ENCODE data around the gene GMDS. TPM values are rescaled to one million over a fixed set of nuclear protein-coding genes. Genes with fewer than 3 reads are reported as not detected.

The GMDS gene
- total and polyA plus RNA-seq, 2 of the 8 experiments (the other 6 are each of a cell fraction or from before 2014, with no cell fraction given), result 16.8 to 50.0 TPM

DNA sequence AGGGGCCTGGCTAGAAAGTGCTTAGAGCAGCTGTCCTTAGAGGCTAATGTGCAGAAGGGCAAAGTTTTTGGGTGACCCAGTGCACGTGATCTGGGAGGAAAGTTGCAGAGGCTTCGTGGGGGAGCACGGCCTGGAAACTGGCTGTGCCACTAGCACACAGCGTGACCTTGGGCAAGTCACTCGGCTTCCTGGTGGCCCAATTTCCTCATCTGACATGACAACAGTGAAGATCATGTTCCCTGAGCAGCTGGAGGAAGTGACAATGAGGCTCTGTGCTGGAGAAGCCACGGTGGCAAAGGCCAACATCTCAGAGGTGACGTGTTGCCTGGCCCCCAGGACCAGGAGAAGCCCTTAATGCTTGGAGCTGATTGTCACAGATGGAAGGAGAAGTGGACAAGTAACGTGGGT lies 536.2 kb downstream of the GMDS start:
- POLR2A ChIA-PET (ENCODE audit: partially characterized antibody), result interaction anchor here (0.7 kb wide), 1 partner anchor 30 kb away, joined by 3 read pairs; no protein-coding TSS in a partner anchor
- 88% methylated on average over 8 of the region's 8 CpGs; no CpG with 5 or more reads in 1 of the 2 experiments for WGBS, 2 experiments (ENCODE audit: extremely low coverage in 1 of 2, insufficient coverage in 1 of 2, insufficient read length in 1 of 2, insufficient replicate concordance in 2 of 2, low coverage in 1 of 2, low lambda C conversion rate in 2 of 2, missing lambda C conversion rate in 1 of 2)
- TF ChIP-seq E2F6 (IDR thresholded peaks at IDR 0.05) (no peak), BACH1 (IDR thresholded peaks at IDR 0.05; ENCODE audit: low read length) (no peak), SAP30 (IDR thresholded peaks at IDR 0.05; ENCODE audit: insufficient read depth, insufficient replicate concordance, low read length) (no peak), SIRT6 (IDR thresholded peaks at IDR 0.05; ENCODE audit: low read length) (no peak), PHF8 (conservative IDR thresholded peaks at IDR 0.05; ENCODE audit: low read depth, low read length) (no peak), HDAC6 (IDR thresholded peaks at IDR 0.05; ENCODE audit: low read depth, low read length) (no peak), KDM1A (IDR thresholded peaks at IDR 0.05; ENCODE audit: borderline replicate concordance, low read length) (no peak), RFX5 (IDR thresholded peaks at IDR 0.05; ENCODE audit: borderline replicate concordance, low read depth, low read length) (no peak), SP1 (IDR thresholded peaks at IDR 0.05; ENCODE audit: low read depth, low read length) (no peak), MAFK (IDR thresholded peaks at IDR 0.05; ENCODE audit: low read depth, low read length) (no peak)
- TF ChIP-seq, protein P1, sequence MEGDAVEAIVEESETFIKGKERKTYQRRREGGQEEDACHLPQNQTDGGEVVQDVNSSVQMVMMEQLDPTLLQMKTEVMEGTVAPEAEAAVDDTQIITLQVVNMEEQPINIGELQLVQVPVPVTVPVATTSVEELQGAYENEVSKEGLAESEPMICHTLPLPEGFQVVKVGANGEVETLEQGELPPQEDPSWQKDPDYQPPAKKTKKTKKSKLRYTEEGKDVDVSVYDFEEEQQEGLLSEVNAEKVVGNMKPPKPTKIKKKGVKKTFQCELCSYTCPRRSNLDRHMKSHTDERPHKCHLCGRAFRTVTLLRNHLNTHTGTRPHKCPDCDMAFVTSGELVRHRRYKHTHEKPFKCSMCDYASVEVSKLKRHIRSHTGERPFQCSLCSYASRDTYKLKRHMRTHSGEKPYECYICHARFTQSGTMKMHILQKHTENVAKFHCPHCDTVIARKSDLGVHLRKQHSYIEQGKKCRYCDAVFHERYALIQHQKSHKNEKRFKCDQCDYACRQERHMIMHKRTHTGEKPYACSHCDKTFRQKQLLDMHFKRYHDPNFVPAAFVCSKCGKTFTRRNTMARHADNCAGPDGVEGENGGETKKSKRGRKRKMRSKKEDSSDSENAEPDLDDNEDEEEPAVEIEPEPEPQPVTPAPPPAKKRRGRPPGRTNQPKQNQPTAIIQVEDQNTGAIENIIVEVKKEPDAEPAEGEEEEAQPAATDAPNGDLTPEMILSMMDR (IDR thresholded peaks at IDR 0.05; ENCODE audit: control extremely low read depth in 1 of 3, insufficient read depth in 1 of 3, low read depth in 1 of 3, low read length in 3 of 3), result no peak

More for the DNA sequence above, 536.2 kb downstream of the GMDS start:
- Histone ChIP-seq H2BK5ac (ENCODE audit: low read depth, low read length) (no peak overlapping the region), H3K79me2 (ENCODE audit: control insufficient read depth in 1 of 2, insufficient read depth in 2 of 2, low read length in 2 of 2) (no peaks in the 10 kb centered on the region), H3K4ac (replicated peaks; ENCODE audit: insufficient read length, low read depth, low read length) (no peak overlapping the region), H2BK120ac (replicated peaks; ENCODE audit: low read depth, low read length) (no peak overlapping the region), H2BK12ac (ENCODE audit: low read depth, low read length) (no peak overlapping the region), H2AFZ (ENCODE audit: low read length) (no peak overlapping the region), H3K9me3 (ENCODE audit: insufficient read depth in 2 of 2, low read depth in 1 of 2, low read length in 1 of 2) (no peaks in the 10 kb centered on the region), H3K79me1 (ENCODE audit: low read depth, low read length) (no peaks in the 10 kb centered on the region), H4K5ac (ENCODE audit: insufficient read length, low read depth, low read length) (no peak overlapping the region), H3K18ac (ENCODE audit: extremely low read depth, low read length) (no peak overlapping the region), H3K14ac (ENCODE audit: insufficient read length) (no peak overlapping the region), H3K4me2 (ENCODE audit: insufficient read depth in 1 of 2, low read depth in 2 of 2, low read length in 2 of 2) (no peak overlapping the region), H4K91ac (replicated peaks; ENCODE audit: insufficient read length, low read length) (no peak overlapping the region), H2BK15ac (ENCODE audit: low read length) (no peak overlapping the region), H3K56ac (replicated peaks; ENCODE audit: insufficient read length, low read depth, low read length) (no peak overlapping the region), H3K4me1 (replicated peaks in 1 of 4; ENCODE audit: control insufficient read depth in 3 of 4, insufficient read depth in 4 of 4, low read length in 3 of 4) (no peaks in the 10 kb centered on the region), H3K36me3 (ENCODE audit: control insufficient read depth in 2 of 4, insufficient read depth in 4 of 4, low read length in 3 of 4) (no peaks in the 10 kb centered on the region), H3K23ac (ENCODE audit: insufficient read length) (no peak overlapping the region), H4K8ac (ENCODE audit: extremely low read depth, insufficient read depth, low read length) (peak overlapping the region; percentile 76; the same call in 1 of the 2 replicates), H3K4me3 (ENCODE audit: extremely low read depth in 1 of 4, insufficient read depth in 2 of 4, low read depth in 3 of 4, low read length in 4 of 4) (no peak overlapping the region), H2BK20ac (ENCODE audit: low read length) (no peak overlapping the region), H3K27ac (ENCODE audit: low read depth, low read length) (no peak overlapping the region), H4K20me1 (replicated peaks in 1 of 2; ENCODE audit: control insufficient read depth in 1 of 2, insufficient read depth in 2 of 2, low read length in 2 of 2) (peaks cover 0 to 2% of the 10 kb centered on the region in 2 experiments), H2AK5ac (ENCODE audit: low read depth, low read length) (no peak overlapping the region), H3K23me2 (ENCODE audit: low read depth, low read length) (no peaks in the 10 kb centered on the region), H3K9ac (replicated peaks in 1 of 4; ENCODE audit: extremely low read depth in 1 of 4, low read depth in 3 of 4, low read length in 3 of 4) (no peak overlapping the region), H3K27me3 (replicated peaks in 1 of 4; ENCODE audit: control insufficient read depth in 3 of 4, extremely low read depth in 1 of 4, insufficient read depth in 3 of 4, low read length in 3 of 4) (no peaks in the 10 kb centered on the region; a peak in 1 of 7 replicates)
- DNase-seq (ENCODE audit: low read depth in 1 of 2, low spot score in 2 of 2) (no peak), FAIRE-seq (no peak)
- CTCF ChIA-PET (ENCODE audit: partially characterized antibody), result interaction anchor here (0.5 to 3.7 kb wide), 3 partner anchors 11 to 223 kb away, joined by 3 to 12 read pairs (median 4); no protein-coding TSS in a partner anchor
